ENCODE measurements around the gene NFATC3. TPM values are rescaled to one million over a fixed set of nuclear protein-coding genes. Genes with fewer than 3 reads are reported as not detected.

NFATC3 gene
- total and polyA plus RNA-seq, 2 of the 8 experiments (the other 6 are each of a cell fraction or from before 2014, with no cell fraction given) = 17.6 to 34.5 TPM

- H3K27ac ChIP-seq (ENCODE audit: low read depth, low read length) = no peak overlapping the region
- no peak overlapping the region for H3K4ac ChIP-seq (replicated peaks; ENCODE audit: insufficient read length, low read depth, low read length)
- H3K79me2 ChIP-seq (ENCODE audit: control insufficient read depth in 1 of 2, insufficient read depth in 2 of 2, low read length in 2 of 2) = no peaks in the 10 kb centered on the region
- H4K91ac ChIP-seq (replicated peaks; ENCODE audit: insufficient read length, low read length) = no peak overlapping the region
- no peak overlapping the region for H2BK5ac ChIP-seq (ENCODE audit: low read depth, low read length)
- H3K23ac ChIP-seq (ENCODE audit: insufficient read length) = no peak overlapping the region
- no peak overlapping the region for H3K9ac ChIP-seq (replicated peaks in 1 of 4; ENCODE audit: extremely low read depth in 1 of 4, low read depth in 3 of 4, low read length in 3 of 4)
- no peak overlapping the region for H2BK20ac ChIP-seq (ENCODE audit: low read length)
- ChIA-PET CTCF (ENCODE audit: partially characterized antibody) (interaction anchor here (1.0 to 1.4 kb wide), 4 partner anchors 10 to 93 kb away, joined by 3 to 5 read pairs (median 4); no protein-coding TSS in a partner anchor), POLR2A (ENCODE audit: partially characterized antibody) (interaction anchor here (1.2 kb wide), 1 partner anchor 12 kb away, joined by 3 read pairs; no protein-coding TSS in a partner anchor)
- no peaks in the 10 kb centered on the region for H3K4me1 ChIP-seq (replicated peaks in 1 of 4; ENCODE audit: control insufficient read depth in 3 of 4, insufficient read depth in 4 of 4, low read length in 3 of 4)
- H3K4me3 ChIP-seq (ENCODE audit: extremely low read depth in 1 of 4, insufficient read depth in 2 of 4, low read depth in 3 of 4, low read length in 4 of 4) = no peak overlapping the region
- no peaks in the 10 kb centered on the region; the same call in 1 of the 2 replicates for H3K23me2 ChIP-seq (ENCODE audit: low read depth, low read length)
- H3K36me3 ChIP-seq (ENCODE audit: control insufficient read depth in 2 of 4, insufficient read depth in 4 of 4, low read length in 3 of 4) = peaks cover 13 to 26% (median 18%) of the 10 kb centered on the region in 4 experiments
- H2BK12ac ChIP-seq (ENCODE audit: low read depth, low read length) = no peak overlapping the region
- no peak overlapping the region for H2BK120ac ChIP-seq (replicated peaks; ENCODE audit: low read depth, low read length)
- no peak overlapping the region for H3K4me2 ChIP-seq (ENCODE audit: insufficient read depth in 1 of 2, low read depth in 2 of 2, low read length in 2 of 2)
- DNase-seq (ENCODE audit: low read depth in 1 of 2, low spot score in 2 of 2) = no peak
- 92% methylated on average over 7 of the region's 7 CpGs; no CpG with 5 or more reads in 1 of the 2 experiments for WGBS, 2 experiments (ENCODE audit: extremely low coverage in 1 of 2, insufficient coverage in 1 of 2, insufficient read length in 1 of 2, insufficient replicate concordance in 2 of 2, low coverage in 1 of 2, low lambda C conversion rate in 2 of 2, missing lambda C conversion rate in 1 of 2)
- no peaks in the 10 kb centered on the region for H4K20me1 ChIP-seq (replicated peaks in 1 of 2; ENCODE audit: control insufficient read depth in 1 of 2, insufficient read depth in 2 of 2, low read length in 2 of 2)
- no peaks in the 10 kb centered on the region for H3K9me3 ChIP-seq (ENCODE audit: insufficient read depth in 2 of 2, low read depth in 1 of 2, low read length in 1 of 2)
- H2AFZ ChIP-seq (ENCODE audit: low read length) = no peak overlapping the region
- no peak overlapping the region for H4K5ac ChIP-seq (ENCODE audit: insufficient read length, low read depth, low read length)
- H2BK15ac ChIP-seq (ENCODE audit: low read length) = no peak overlapping the region
- no peaks in the 10 kb centered on the region for H3K79me1 ChIP-seq (ENCODE audit: low read depth, low read length)
- no peak overlapping the region for H3K18ac ChIP-seq (ENCODE audit: extremely low read depth, low read length)
- no peak for FAIRE-seq
- H4K8ac ChIP-seq (ENCODE audit: extremely low read depth, insufficient read depth, low read length) = no peak overlapping the region
- no peaks in the 10 kb centered on the region for H3K27me3 ChIP-seq (replicated peaks in 1 of 4; ENCODE audit: control insufficient read depth in 3 of 4, extremely low read depth in 1 of 4, insufficient read depth in 3 of 4, low read length in 3 of 4)
- no peak overlapping the region for H2AK5ac ChIP-seq (ENCODE audit: low read depth, low read length)
- H3K56ac ChIP-seq (replicated peaks; ENCODE audit: insufficient read length, low read depth, low read length) = no peak overlapping the region
- TF ChIP-seq BCL11A (IDR thresholded peaks at IDR 0.05; ENCODE audit: low read depth in 2 of 2, low read length in 2 of 2) (no peak), NRF1 (IDR thresholded peaks at IDR 0.05; ENCODE audit: low read depth, low read length) (no peak), NANOG (IDR thresholded peaks at IDR 0.05; ENCODE audit: insufficient read depth, low read depth, low read length, poor library complexity, severe bottlenecking) (no peak), JUN (IDR thresholded peaks at IDR 0.05; ENCODE audit: low read depth, low read length) (no peak), CHD1 (IDR thresholded peaks at IDR 0.05; ENCODE audit: low read depth, low read length) (no peak)
- no peak overlapping the region for H3K14ac ChIP-seq (ENCODE audit: insufficient read length)
Measured at GRCh38 chr16:68186877-68187276, 101.7 kb downstream of the NFATC3 start.

Measured in H1 (cell line).